Fibroblast of lung (primary cell): Measurements from ENCODE around the gene FCRLB.

Experiments
- EZH2 ChIP-seq: IDR thresholded peaks from 2 replicates; pipeline ENCODE4 v1.5.1; 2012; ENCODE audit warnings: low read length, control low read depth, mild to moderate bottlenecking; ENCODE audit errors: missing control alignments
- TF ChIP-seq, protein P1 (sequence below), 2 donors: IDR thresholded peaks in 1 of 2; conservative IDR thresholded peaks in 1 of 2; 1 replicate in 1 of 2; 2 replicates in 1 of 2; pipeline ENCODE4 v1.5.1; 2011 to 2012; ENCODE audit warnings: low read length in 2 of 2, control low read depth in 1 of 2, inconsistent platforms in 1 of 2, low read depth in 1 of 2, mild to moderate bottlenecking in 1 of 2

DNA sequence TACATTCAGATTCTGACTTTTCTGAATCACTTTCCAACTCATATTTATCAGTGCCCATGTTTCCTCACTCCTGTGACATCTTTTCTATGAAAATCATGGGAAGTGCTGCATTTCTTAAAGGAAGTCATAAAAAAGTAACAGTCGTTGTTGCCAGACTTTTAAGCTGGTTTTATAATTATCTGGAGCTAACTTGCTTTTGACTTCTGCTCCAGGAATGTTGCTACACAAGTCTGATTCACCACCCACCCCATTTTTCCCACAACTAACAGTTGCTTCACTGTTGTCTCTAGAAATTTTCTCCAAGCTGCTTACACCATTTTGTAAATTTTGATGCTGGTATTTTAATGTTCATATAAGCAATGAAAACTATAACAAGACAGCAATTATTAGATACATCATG, 12.2 kb downstream of the FCRLB start:
- TF ChIP-seq, protein P1, sequence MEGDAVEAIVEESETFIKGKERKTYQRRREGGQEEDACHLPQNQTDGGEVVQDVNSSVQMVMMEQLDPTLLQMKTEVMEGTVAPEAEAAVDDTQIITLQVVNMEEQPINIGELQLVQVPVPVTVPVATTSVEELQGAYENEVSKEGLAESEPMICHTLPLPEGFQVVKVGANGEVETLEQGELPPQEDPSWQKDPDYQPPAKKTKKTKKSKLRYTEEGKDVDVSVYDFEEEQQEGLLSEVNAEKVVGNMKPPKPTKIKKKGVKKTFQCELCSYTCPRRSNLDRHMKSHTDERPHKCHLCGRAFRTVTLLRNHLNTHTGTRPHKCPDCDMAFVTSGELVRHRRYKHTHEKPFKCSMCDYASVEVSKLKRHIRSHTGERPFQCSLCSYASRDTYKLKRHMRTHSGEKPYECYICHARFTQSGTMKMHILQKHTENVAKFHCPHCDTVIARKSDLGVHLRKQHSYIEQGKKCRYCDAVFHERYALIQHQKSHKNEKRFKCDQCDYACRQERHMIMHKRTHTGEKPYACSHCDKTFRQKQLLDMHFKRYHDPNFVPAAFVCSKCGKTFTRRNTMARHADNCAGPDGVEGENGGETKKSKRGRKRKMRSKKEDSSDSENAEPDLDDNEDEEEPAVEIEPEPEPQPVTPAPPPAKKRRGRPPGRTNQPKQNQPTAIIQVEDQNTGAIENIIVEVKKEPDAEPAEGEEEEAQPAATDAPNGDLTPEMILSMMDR (conservative IDR thresholded peaks at IDR 0.05 in 1 of 2, IDR thresholded peaks at IDR 0.05 in 1 of 2; ENCODE audit: low read depth in 1 of 2, low read length in 2 of 2) = no peak
- no peak for TF ChIP-seq EZH2
